NB4 (cell line): Measurements from ENCODE around the gene RAB4B.
A peak's percentile ranks its signal among the peaks of the same experiment; 100 is the strongest.
"Not testable (repeated sequence)": the region's sequence is repeated elsewhere in the genome, so short reads cannot be mapped to it uniquely, and the experiment has no call there.

Experiments
- DNase-seq: peaks from one replicate; pipeline ENCODE4 v3.0.0; 2010; ENCODE audit warnings: low read depth
- H3K4me3 ChIP-seq: one replicate; pipeline ENCODE4 v1.5.1; 2011; ENCODE audit warnings: mild to moderate bottlenecking, low read depth, low read length, moderate library complexity
- MYC ChIP-seq: IDR thresholded peaks from 2 replicates; pipeline ENCODE4 v1.6.1; 2011; ENCODE audit warnings: low read depth, low read length
- TF ChIP-seq, protein P1 (sequence below): IDR thresholded peaks from 2 replicates; pipeline ENCODE4 v1.6.1; 2011; ENCODE audit warnings: low read depth, low read length
- TF ChIP-seq, protein P2 (sequence below): IDR thresholded peaks from one replicate; pipeline ENCODE4 v1.5.1; 2012; ENCODE audit warnings: low read depth, low read length

Gene RAB4B

DNA sequence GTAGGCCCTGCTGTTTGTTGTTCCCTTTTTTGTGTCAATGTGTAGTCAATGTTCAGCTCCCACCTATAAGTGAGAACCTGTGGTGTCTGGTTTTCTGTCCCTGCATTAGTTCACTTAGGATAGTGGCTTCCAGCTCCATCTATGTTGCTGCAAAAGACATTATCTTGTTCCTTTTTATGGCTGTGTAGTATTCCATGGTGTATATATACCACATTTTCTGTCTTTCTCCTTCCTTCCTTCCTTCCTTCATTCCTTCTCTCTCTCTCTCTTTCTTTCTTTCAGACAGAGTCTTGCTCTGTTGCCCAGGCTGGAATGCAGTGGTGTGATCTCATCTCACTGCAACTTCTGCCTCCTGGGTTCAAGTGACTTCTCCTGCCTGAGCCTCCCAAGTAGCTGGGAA, 51.2 kb downstream of the RAB4B start:
- TF ChIP-seq, protein P1, sequence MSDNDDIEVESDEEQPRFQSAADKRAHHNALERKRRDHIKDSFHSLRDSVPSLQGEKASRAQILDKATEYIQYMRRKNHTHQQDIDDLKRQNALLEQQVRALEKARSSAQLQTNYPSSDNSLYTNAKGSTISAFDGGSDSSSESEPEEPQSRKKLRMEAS = no peak
- no peak for DNase-seq
- H3K4me3 ChIP-seq = no peak overlapping the region

DNA sequence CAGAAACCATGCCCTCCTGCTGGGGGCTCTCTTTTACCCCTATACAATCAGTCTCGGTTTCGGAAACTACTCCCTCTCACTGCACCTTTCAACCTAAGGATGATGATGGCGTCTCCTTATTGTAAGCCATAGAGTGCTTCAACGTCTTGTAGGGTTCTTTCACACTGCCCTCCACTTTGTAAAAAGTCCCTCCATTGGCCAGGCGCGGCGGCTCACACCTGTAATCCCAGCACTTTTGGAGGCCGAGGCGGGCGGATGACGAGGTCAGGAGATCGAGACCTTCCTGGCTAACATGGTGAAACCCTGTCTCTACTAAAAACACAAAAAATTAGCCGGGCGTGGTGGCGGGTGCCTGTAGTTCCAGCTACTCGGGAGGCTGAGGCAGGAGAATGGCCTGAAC, 52.7 kb downstream of the RAB4B start:
- DNase-seq, H3K4me3 ChIP-seq: not testable (repeated sequence)

DNA sequence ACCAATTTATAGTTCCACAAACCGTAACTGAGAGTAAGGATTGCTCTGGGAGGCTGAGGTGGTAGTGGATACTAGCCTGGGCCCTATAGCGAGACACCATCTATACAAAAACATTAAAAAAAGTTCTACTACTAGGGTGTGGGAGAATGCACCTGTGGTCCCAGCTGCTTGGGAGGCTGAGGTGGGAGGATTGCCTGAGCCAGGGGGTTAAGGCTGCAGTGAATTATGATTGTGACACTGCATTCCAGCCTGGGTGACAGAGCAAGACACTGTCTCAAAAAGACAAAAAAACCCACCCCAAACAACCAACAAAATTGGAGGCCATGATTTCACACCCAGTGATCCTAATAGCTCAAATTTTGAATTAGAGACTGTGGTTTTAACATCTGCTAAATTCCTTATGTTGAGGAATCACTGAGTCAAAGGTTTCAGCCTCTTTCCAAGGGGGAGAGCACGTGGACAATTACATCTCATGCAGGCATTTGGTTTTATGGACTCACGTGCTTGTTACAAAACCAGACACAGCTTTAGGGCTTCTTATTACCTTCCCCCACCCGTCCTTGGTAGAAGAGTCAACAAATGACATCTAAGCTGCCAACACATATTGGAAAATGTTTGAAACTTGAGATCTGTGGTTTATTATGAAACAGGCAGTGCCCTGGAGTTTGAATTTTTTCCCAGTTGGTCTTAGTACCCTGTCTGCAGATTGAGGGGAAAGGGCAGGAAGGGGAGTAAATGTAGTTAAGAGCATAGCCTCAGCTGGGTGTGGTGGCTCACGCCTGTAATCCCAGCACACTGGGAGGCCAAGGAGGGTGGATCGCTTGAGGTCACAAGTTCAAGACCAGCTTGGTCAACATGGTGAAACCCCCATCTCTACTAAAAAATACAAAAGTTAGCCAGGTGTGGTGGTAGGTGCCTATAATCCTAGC, 53.7 kb downstream of the RAB4B start:
- TF ChIP-seq, protein P2, sequence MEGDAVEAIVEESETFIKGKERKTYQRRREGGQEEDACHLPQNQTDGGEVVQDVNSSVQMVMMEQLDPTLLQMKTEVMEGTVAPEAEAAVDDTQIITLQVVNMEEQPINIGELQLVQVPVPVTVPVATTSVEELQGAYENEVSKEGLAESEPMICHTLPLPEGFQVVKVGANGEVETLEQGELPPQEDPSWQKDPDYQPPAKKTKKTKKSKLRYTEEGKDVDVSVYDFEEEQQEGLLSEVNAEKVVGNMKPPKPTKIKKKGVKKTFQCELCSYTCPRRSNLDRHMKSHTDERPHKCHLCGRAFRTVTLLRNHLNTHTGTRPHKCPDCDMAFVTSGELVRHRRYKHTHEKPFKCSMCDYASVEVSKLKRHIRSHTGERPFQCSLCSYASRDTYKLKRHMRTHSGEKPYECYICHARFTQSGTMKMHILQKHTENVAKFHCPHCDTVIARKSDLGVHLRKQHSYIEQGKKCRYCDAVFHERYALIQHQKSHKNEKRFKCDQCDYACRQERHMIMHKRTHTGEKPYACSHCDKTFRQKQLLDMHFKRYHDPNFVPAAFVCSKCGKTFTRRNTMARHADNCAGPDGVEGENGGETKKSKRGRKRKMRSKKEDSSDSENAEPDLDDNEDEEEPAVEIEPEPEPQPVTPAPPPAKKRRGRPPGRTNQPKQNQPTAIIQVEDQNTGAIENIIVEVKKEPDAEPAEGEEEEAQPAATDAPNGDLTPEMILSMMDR = no peak
- TF ChIP-seq MYC = peak; percentile 95
- TF ChIP-seq, protein P1 = peak; percentile 98
- peak; percentile 88 for DNase-seq
- no peak overlapping the region for H3K4me3 ChIP-seq

DNA sequence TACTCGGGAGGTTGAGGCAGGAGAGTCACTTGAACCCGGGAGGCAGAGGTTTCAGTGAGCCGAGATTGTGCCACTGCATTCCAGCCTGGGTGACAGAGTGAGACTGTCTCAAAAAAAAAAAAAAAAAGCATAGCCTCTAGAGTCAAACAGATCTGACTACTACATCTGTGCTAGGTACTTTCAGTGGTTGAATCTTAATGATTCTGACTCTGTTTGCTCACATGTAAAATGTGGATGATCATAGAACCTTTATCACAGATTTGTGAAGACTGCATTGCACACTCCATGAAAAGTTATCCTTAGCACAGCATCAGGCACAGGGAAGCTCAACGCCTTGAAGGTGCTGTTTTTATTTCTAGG, 54.4 kb downstream of the RAB4B start:
- not testable (repeated sequence) for H3K4me3 ChIP-seq, DNase-seq

DNA sequence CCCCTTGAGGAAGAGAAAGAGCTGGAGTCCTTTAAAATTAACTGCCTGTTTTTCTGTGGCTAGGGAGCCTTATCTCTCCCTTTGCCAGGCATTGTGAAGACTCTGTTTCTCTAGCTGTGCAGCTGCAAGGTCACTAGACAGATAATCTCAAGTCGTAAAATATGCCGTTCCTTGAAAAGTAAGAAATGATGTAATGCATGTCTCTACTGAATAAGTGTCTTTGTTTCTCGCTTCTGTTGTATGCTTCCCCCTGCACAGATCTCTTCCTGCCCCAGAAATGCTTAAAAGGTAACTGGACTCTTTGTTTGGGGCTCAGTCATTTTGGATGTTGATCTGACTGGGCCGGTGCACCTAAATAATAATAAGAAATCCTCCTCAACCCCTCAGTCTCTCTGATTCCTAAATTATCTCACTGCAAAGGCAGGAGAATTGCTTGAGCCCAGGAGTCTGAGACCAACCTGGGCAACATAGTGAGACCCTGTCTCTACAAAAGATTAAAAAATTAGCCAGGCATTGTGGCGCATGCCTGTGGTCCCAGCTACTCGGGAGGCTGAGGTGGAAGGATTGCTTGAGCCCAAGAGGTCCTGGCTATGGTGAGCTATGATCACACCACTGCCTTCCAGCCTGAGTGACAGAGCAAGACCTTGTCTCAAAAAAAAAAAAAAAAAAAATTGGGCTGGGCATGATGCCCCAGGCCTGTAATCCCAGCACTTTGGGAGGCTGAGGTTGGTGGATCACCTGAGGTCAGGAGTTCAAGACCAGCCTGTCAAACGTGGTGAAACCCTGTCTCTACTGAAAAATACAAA, 55.9 kb downstream of the RAB4B start:
- peak; percentile 48 for DNase-seq

DNA sequence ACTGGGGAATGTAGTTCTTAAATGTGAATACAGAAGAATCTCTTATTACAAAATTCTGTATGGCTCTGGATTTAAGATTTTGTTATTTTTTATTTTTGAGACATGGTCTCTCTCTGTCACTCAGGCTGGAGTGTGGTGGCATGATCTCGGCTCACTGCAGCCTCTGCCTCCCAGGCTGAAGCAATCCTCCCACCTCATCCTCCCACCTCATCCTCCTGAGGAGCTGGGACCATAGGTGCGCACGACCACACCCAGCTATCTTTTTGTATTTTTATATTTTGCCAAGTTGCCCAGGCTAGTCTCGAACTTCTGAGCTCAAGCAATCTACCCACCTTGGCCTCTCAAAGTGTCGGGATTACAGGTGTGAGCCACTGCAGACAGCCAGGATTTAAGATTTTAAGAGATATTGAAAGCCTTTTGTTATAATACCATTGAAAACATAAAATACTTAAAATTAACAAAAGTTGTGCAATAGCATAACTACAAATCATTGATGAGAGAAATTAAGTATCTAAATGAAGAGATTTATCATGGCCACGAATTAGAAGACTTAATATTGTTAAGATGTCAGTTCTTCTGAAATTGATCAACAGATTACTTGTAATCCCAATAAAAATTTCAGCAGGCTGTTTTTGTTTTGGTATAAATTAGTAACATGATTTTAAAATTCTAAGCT, 58.8 kb downstream of the RAB4B start:
- no peak overlapping the region for H3K4me3 ChIP-seq
- no peak for DNase-seq
- no peak for TF ChIP-seq MYC

More for the DNA sequence above, 55.9 kb downstream of the RAB4B start:
- H3K4me3 ChIP-seq = not testable (repeated sequence)

DNA sequence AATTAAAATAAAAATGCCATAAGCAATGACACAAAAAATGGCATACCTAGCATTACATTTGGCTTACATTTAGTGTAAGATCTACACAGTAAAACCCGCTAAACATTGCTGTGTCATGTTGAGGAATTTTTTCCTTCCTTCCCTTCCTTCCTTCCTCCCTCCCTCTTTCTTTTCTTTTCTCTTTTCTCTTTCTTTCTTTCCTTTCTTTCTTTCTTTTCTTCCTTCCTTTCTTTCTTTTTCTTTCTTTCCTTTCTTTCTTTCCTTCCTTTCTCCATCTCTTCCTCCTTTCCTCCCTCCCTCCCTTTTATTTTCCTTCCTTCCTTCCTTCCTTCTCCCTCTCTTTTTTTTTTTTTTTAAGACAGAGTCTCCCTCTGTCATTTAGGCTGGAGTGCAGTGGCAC, 60.4 kb downstream of the RAB4B start:
- not testable (repeated sequence) for DNase-seq, H3K4me3 ChIP-seq

DNA sequence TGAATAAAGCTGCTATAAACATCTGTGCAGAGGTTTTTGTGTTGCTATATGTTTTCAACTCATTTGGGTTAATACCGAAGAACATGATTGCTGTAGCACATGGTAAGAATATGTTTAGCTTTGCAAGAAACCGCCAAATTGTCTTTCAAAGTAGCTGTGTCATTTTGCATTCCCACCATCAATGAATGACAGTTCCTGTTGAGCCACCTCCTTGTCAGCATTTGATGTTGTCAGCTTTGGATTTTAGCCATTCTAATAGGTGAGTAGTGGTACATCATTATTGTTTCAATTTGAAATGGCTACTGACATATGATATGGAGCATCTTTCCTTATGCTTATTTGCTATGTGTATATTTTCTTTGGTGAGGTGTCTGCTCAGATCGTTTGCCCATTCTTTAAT, 64.0 kb downstream of the RAB4B start:
- H3K4me3 ChIP-seq, DNase-seq: not testable (repeated sequence)

DNA sequence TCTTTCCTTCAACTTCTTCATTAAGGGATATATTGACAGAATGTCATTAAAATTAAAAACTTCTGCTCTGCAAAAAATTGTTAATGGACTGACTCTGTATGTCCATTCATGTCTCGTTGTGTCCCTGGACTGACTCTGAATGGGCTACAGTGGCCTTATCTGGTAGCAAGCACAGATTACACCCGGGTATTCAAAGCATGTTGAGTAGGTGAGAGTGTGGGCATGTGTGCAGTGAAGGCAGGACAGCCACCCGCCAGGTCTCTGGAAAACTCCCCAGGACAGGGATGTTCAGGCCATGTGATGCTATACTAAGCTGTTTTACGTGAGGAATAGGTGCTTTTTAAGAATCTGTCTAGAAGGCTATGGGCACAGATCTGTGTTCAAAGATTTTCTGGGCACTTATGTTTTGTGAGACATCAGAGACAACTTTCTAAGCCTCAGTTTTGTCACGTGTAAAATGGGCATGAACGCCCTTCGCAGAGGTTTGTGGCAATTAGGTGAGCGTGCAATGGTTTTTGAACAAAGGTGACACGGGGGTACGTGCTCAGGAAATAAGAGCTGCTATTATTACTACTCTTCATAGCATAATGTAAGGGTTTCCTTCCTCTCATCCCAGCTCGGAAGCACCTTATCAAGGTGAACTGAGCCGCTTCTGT, 65.1 kb downstream of the RAB4B start:
- H3K4me3 ChIP-seq, DNase-seq: not testable (repeated sequence)

DNA sequence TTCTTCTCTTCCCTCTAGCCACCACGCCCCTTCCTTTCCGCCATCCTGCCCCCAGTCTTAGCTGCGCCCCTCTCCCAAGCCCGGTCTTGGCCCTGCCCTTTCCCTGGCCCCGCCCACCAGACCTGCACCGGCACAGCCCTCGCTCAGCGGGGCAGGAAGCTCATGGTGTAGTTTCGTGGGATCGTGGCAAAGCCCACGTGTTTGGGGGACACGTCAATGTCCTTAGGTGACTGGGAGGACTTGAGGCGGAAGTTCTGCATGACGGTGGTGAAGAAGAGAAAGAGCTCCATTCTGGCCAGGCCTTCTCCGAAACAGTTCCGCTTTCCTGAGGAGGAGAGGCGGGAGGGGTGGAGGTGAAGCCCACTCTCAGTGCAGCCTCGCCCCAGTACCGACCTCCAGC, 65.6 kb downstream of the RAB4B start:
- H3K4me3 ChIP-seq = not testable (repeated sequence)

More for the DNA sequence above, 65.6 kb downstream of the RAB4B start:
- not testable (repeated sequence) for DNase-seq
